ENCODE measurements around the gene ASIP.

DNA sequence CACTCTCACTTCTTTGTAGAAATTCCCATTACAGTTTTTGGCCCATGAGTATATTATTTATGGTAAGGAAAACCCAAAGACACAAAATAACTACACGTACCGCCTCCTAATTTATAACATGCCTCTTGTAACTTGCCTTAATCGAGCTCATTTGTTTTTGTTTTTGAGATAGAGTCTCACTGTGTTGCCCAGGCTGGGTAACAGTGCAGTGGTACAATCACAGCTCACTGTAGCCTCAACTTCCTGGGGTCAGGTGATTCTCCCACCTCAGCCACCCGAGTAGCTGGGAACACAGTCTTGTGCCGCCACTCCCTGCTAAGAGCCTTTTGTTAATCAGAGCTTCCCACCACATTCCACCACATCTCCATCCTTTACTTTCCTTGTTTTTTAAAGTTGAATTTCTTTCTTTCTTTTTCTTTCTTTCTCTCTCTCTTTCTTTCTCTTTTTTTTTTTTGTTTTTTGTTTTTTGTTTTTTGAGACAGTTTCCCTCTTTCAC, 15.5 kb downstream of the ASIP start:
- TF ChIP-seq, protein P1, sequence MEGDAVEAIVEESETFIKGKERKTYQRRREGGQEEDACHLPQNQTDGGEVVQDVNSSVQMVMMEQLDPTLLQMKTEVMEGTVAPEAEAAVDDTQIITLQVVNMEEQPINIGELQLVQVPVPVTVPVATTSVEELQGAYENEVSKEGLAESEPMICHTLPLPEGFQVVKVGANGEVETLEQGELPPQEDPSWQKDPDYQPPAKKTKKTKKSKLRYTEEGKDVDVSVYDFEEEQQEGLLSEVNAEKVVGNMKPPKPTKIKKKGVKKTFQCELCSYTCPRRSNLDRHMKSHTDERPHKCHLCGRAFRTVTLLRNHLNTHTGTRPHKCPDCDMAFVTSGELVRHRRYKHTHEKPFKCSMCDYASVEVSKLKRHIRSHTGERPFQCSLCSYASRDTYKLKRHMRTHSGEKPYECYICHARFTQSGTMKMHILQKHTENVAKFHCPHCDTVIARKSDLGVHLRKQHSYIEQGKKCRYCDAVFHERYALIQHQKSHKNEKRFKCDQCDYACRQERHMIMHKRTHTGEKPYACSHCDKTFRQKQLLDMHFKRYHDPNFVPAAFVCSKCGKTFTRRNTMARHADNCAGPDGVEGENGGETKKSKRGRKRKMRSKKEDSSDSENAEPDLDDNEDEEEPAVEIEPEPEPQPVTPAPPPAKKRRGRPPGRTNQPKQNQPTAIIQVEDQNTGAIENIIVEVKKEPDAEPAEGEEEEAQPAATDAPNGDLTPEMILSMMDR (IDR thresholded peaks at IDR 0.05), result no peak
- TF ChIP-seq POLR2A (IDR thresholded peaks at IDR 0.05), result no peak
